HepG2 (cell line): ENCODE results near the gene NOVA2. TPM values are rescaled to one million over a fixed set of nuclear protein-coding genes. Genes with fewer than 3 reads are reported as not detected.

Source experiments
- CBX5 ChIP-seq: sonication (generic); formaldehyde crosslinking; IDR thresholded peaks from 2 replicates; pipeline ENCODE4 v1.4.0; 2020; ENCODE audit warnings: missing genetic modification reagents, borderline replicate concordance
- CCDC6 ChIP-seq: sonication (generic); formaldehyde crosslinking; IDR thresholded peaks from 2 replicates; pipeline ENCODE4 v1.8.1; 2022; ENCODE audit warnings: mild to moderate bottlenecking, missing genetic modification reagents, moderate library complexity
- FOXA3 ChIP-seq: IDR thresholded peaks from 2 replicates; pipeline ENCODE4 v1.6.1; 2016; ENCODE audit warnings: missing genetic modification reagents, missing compliant biosample characterization
- ISX ChIP-seq: sonication (generic); formaldehyde crosslinking; conservative IDR thresholded peaks from 2 replicates; pipeline ENCODE4 v1.5.0; 2020; ENCODE audit warnings: missing genetic modification reagents
- MAFG ChIP-seq: sonication (generic); formaldehyde crosslinking; IDR thresholded peaks from 2 replicates; pipeline ENCODE4 v1.5.1; 2020; ENCODE audit warnings: mild to moderate bottlenecking, missing genetic modification reagents
- NCOA2 ChIP-seq: sonication (generic); formaldehyde crosslinking; IDR thresholded peaks from 2 replicates; pipeline ENCODE4 v1.8.0; 2022; ENCODE audit warnings: inconsistent platforms
- NFE2L2 ChIP-seq: fragments of 150-350 bp; IDR thresholded peaks from 2 replicates; pipeline ENCODE4 v1.6.1; 2014; ENCODE audit warnings: low read length
- PHF20 ChIP-seq: sonication (generic); formaldehyde crosslinking; IDR thresholded peaks from 2 replicates; pipeline ENCODE4 v1.5.0; 2020; ENCODE audit warnings: mild to moderate bottlenecking, missing genetic modification reagents
- RBM22 ChIP-seq: fragments of 200-400 bp; formaldehyde crosslinking; optimal IDR thresholded peaks from 2 replicates; pipeline ENCODE3; 2017; ENCODE audit warnings: mild to moderate bottlenecking, low read length, moderate library complexity
- ZFYVE20 ChIP-seq: sonication (generic); formaldehyde crosslinking; IDR thresholded peaks from 2 replicates; pipeline ENCODE4 v1.8.0; 2023; ENCODE audit warnings: low read depth, mild to moderate bottlenecking, moderate library complexity, missing genetic modification reagents, borderline replicate concordance
- ZNF17 ChIP-seq: sonication (generic); formaldehyde crosslinking; IDR thresholded peaks from 2 replicates; pipeline ENCODE4 v1.5.0; 2020; ENCODE audit warnings: mild to moderate bottlenecking, missing genetic modification reagents
- ZNF3 ChIP-seq: IDR thresholded peaks from 2 replicates; pipeline ENCODE4 v1.7.0; 2017; ENCODE audit warnings: inconsistent platforms
- ZNF547 ChIP-seq: sonication (generic); formaldehyde crosslinking; IDR thresholded peaks from 2 replicates; pipeline ENCODE4 v1.5.1; 2020; ENCODE audit warnings: mild to moderate bottlenecking, missing genetic modification reagents
- ZNF563 ChIP-seq: sonication (generic); formaldehyde crosslinking; IDR thresholded peaks from 2 replicates; pipeline ENCODE4 v1.8.0; 2022; ENCODE audit warnings: mild to moderate bottlenecking, moderate library complexity, missing genetic modification reagents
- ZNF614 ChIP-seq: IDR thresholded peaks from 2 replicates; pipeline ENCODE4 v1.6.1; 2018; ENCODE audit warnings: missing biosample characterization, missing genetic modification reagents, inconsistent platforms, borderline replicate concordance
- ZNF7 ChIP-seq: IDR thresholded peaks from 2 replicates; pipeline ENCODE4 v1.6.1; 2016; ENCODE audit warnings: missing biosample characterization, missing genetic modification reagents
- ZNF746 ChIP-seq: sonication (generic); formaldehyde crosslinking; IDR thresholded peaks from 2 replicates; pipeline ENCODE4 v1.8.0; 2022; ENCODE audit warnings: mild to moderate bottlenecking, missing genetic modification reagents
- polyA plus RNA-seq, 8 experiments: library from polyadenylated mRNA; depleted of rRNA in 3 of 8; stranded (reverse) in 7 of 8; unstranded in 1 of 8; fragments of >200 nt; fragmentation: Illumina TruSeq in 4 of 8; extraction: Trizol in 4 of 8; gene quantifications; 2 replicates each; pipeline versions ENCODE4 v1.2.1 to v1.2.3, GENCODE V29; 2011 to 2016; ENCODE audit warnings: low read depth in 4 of 8, missing spikeins in 1 of 8, mixed read lengths in 1 of 8; ENCODE audit not compliant: insufficient read depth in 1 of 8
- total RNA-seq, 5 experiments: library from RNA; depleted of rRNA; stranded (reverse); fragments of >200 nt; fragmentation: Illumina TruSeq; extraction: Trizol; gene quantifications; 2 replicates each; pipeline ENCODE4 v1.2.3, GENCODE V29; 2016; ENCODE audit warnings: low read depth in 1 of 5
- TF ChIP-seq, protein P1 (sequence below): sonication (generic); formaldehyde crosslinking; IDR thresholded peaks from 2 replicates; pipeline ENCODE4 v1.4.0; 2020; ENCODE audit warnings: missing genetic modification reagents
- TF ChIP-seq, protein P2 (sequence below): sonication (generic); formaldehyde crosslinking; IDR thresholded peaks from 2 replicates; pipeline ENCODE4 v1.9.0; 2022; ENCODE audit warnings: missing genetic modification reagents, mild to moderate bottlenecking, borderline replicate concordance
- TF ChIP-seq, protein P3 (sequence below): IDR thresholded peaks from 2 replicates; pipeline ENCODE4 v1.6.1; 2012; ENCODE audit warnings: low read length, improper control_type of control experiment

The NOVA2 gene
- total and polyA plus RNA-seq, 2 of the 13 experiments (the other 11 are each of a cell fraction or from before 2014, with no cell fraction given), result not detected

DNA sequence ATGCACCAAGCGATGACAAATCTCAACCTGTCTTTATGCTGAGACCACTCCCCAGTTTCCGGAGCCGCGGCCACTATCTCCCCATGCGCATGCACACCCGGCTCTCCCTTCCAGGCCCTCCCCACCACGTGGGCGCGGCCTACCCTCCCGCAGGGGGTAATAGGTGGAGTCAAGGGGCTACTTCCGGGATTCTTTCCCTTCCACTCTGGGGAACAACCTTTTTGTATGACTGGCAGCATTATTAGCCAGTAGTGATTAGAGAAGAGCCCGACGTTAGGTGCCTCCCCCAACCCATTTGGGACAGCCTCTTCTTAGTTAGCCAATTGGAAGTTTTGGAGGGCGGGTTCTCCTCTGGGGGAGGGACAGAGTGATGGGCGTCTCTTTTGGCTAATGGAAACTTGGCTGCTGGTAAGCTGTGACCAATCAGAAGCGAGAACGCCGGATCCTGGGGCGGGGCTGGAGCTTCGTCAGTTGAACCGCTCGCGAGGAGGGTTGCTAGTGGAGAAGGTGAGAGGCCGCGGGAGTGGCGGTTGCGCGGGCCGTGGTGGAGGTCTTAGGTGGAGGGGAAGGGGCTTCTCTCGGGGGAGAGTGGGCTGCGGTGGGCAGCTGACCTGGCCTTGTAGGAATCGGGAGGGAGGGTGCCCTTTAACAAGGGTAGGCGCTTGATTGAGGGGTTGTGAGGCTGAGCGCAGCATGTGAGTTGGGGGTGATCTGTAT lies 21.5 kb upstream of the NOVA2 start, which contains the start of gene CCDC61 (continued):
- TF ChIP-seq, protein P1, sequence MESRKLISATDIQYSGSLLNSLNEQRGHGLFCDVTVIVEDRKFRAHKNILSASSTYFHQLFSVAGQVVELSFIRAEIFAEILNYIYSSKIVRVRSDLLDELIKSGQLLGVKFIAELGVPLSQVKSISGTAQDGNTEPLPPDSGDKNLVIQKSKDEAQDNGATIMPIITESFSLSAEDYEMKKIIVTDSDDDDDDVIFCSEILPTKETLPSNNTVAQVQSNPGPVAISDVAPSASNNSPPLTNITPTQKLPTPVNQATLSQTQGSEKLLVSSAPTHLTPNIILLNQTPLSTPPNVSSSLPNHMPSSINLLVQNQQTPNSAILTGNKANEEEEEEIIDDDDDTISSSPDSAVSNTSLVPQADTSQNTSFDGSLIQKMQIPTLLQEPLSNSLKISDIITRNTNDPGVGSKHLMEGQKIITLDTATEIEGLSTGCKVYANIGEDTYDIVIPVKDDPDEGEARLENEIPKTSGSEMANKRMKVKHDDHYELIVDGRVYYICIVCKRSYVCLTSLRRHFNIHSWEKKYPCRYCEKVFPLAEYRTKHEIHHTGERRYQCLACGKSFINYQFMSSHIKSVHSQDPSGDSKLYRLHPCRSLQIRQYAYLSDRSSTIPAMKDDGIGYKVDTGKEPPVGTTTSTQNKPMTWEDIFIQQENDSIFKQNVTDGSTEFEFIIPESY (CRISPR knock-in tag), result no peak
- TF ChIP-seq ZNF547 (CRISPR knock-in tag), result 0 out of 2 replicates have a peak, but pooled peaks have one; percentile 25
- no peak for TF ChIP-seq NFE2L2
- no peak for TF ChIP-seq ZNF3
- TF ChIP-seq ZNF614, result no peak
- TF ChIP-seq ZNF563 (CRISPR knock-in tag), result no peak
- TF ChIP-seq, protein P2, sequence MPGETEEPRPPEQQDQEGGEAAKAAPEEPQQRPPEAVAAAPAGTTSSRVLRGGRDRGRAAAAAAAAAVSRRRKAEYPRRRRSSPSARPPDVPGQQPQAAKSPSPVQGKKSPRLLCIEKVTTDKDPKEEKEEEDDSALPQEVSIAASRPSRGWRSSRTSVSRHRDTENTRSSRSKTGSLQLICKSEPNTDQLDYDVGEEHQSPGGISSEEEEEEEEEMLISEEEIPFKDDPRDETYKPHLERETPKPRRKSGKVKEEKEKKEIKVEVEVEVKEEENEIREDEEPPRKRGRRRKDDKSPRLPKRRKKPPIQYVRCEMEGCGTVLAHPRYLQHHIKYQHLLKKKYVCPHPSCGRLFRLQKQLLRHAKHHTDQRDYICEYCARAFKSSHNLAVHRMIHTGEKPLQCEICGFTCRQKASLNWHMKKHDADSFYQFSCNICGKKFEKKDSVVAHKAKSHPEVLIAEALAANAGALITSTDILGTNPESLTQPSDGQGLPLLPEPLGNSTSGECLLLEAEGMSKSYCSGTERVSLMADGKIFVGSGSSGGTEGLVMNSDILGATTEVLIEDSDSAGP (CRISPR knock-in tag), result peak; percentile 46; the same call in 1 of the 2 replicates
- no peak for TF ChIP-seq ISX
- TF ChIP-seq, protein P3, sequence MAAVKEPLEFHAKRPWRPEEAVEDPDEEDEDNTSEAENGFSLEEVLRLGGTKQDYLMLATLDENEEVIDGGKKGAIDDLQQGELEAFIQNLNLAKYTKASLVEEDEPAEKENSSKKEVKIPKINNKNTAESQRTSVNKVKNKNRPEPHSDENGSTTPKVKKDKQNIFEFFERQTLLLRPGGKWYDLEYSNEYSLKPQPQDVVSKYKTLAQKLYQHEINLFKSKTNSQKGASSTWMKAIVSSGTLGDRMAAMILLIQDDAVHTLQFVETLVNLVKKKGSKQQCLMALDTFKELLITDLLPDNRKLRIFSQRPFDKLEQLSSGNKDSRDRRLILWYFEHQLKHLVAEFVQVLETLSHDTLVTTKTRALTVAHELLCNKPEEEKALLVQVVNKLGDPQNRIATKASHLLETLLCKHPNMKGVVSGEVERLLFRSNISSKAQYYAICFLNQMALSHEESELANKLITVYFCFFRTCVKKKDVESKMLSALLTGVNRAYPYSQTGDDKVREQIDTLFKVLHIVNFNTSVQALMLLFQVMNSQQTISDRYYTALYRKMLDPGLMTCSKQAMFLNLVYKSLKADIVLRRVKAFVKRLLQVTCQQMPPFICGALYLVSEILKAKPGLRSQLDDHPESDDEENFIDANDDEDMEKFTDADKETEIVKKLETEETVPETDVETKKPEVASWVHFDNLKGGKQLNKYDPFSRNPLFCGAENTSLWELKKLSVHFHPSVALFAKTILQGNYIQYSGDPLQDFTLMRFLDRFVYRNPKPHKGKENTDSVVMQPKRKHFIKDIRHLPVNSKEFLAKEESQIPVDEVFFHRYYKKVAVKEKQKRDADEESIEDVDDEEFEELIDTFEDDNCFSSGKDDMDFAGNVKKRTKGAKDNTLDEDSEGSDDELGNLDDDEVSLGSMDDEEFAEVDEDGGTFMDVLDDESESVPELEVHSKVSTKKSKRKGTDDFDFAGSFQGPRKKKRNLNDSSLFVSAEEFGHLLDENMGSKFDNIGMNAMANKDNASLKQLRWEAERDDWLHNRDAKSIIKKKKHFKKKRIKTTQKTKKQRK, result peak; percentile 91
- no peak for TF ChIP-seq FOXA3 (CRISPR knock-in tag)
- no peak for TF ChIP-seq MAFG
- no peak for TF ChIP-seq ZFYVE20 (CRISPR knock-in tag)
- TF ChIP-seq NCOA2 (CRISPR knock-in tag), result no peak
- TF ChIP-seq ZNF17 (CRISPR knock-in tag), result no peak
- peak; percentile 58; the same call in 1 of the 2 replicates for TF ChIP-seq ZNF746
- TF ChIP-seq ZNF7 (CRISPR knock-in tag), result no peak
- TF ChIP-seq CCDC6, result peak; percentile 40; the same call in 1 of the 2 replicates
- TF ChIP-seq PHF20 (CRISPR knock-in tag), result peak; percentile 74
- no peak for TF ChIP-seq CBX5 (CRISPR knock-in tag)
- no peak for TF ChIP-seq RBM22
